Loucy (cell line): ENCODE data around the gene SASH1.

Source experiments
- H2AFZ ChIP-seq: fragments of 200-600 bp; sonication (generic); 2 replicates; pipeline ENCODE4 v1.6.0; 2016; ENCODE audit warnings: antibody characterized with exemption, mild to moderate bottlenecking, low read length, moderate library complexity
- H3F3A ChIP-seq: fragments of 200-600 bp; 2 replicates; pipeline ENCODE4 v1.6.0; 2016; ENCODE audit warnings: antibody characterized with exemption, low read depth, mild to moderate bottlenecking
- H3K27me3 ChIP-seq: fragments of 200-600 bp; sonication (generic); 2 replicates; pipeline ENCODE4 v1.6.1; 2014; ENCODE audit warnings: low read length, mild to moderate bottlenecking; ENCODE audit not compliant: insufficient read depth, poor library complexity, severe bottlenecking
- H3K36me3 ChIP-seq: fragments of 200-600 bp; sonication (generic); 2 replicates; pipeline ENCODE4 v1.6.1; 2016; ENCODE audit warnings: low read length; ENCODE audit not compliant: insufficient read depth
- H3K4me1 ChIP-seq: fragments of 200-600 bp; sonication (generic); 2 replicates; pipeline ENCODE4 v1.5.1; 2014; ENCODE audit warnings: low read length, mild to moderate bottlenecking; ENCODE audit not compliant: insufficient read depth, poor library complexity, severe bottlenecking
- H3K4me2 ChIP-seq: fragments of 200-600 bp; sonication (generic); 2 replicates; pipeline ENCODE4 v1.6.0; 2014; ENCODE audit warnings: antibody characterized with exemption, low read length, low read depth, mild to moderate bottlenecking; ENCODE audit not compliant: poor library complexity, severe bottlenecking
- H3K4me3 ChIP-seq: fragments of 200-600 bp; sonication (generic); 2 replicates; pipeline ENCODE4 v1.5.1; 2014; ENCODE audit warnings: low read length, mild to moderate bottlenecking, mixed read lengths; ENCODE audit not compliant: poor library complexity, severe bottlenecking
- H3K79me2 ChIP-seq: fragments of 200-600 bp; sonication (generic); 2 replicates; pipeline ENCODE4 v1.6.1; 2014; ENCODE audit warnings: low read length; ENCODE audit not compliant: insufficient read depth
- H3K9ac ChIP-seq: fragments of 200-600 bp; sonication (generic); 2 replicates; pipeline ENCODE4 v1.6.0; 2014; ENCODE audit warnings: mild to moderate bottlenecking, low read depth, low read length, moderate library complexity; ENCODE audit not compliant: poor library complexity, severe bottlenecking
- H3K9me2 ChIP-seq: fragments of 200-600 bp; sonication (generic); replicated peaks from 2 replicates; pipeline ENCODE4 v1.6.1; 2016; ENCODE audit warnings: low read depth, low read length, mixed read lengths
- H3K9me3 ChIP-seq: fragments of 200-600 bp; sonication (generic); 2 replicates; pipeline ENCODE4 v1.6.1; 2014; ENCODE audit warnings: mild to moderate bottlenecking, antibody characterized with exemption, low read length, low read depth; ENCODE audit not compliant: insufficient read depth
- H4K20me1 ChIP-seq: fragments of 200-600 bp; sonication (generic); 2 replicates; pipeline ENCODE4 v1.6.0; 2014; ENCODE audit warnings: antibody characterized with exemption, low read length, mild to moderate bottlenecking; ENCODE audit not compliant: insufficient read depth, poor library complexity, severe bottlenecking
- EZH2phosphoT487 ChIP-seq: fragments of 200-600 bp; IDR thresholded peaks from 2 replicates; pipeline ENCODE4 v1.6.1; 2018; ENCODE audit warnings: antibody characterized with exemption, mild to moderate bottlenecking, moderate library complexity, borderline replicate concordance
- TF ChIP-seq, protein P1 (sequence below): fragments of 200-600 bp; sonication (generic); conservative IDR thresholded peaks from 2 replicates; pipeline ENCODE4 v1.5.1; 2014; ENCODE audit warnings: mild to moderate bottlenecking, antibody characterized with exemption, low read length

The SASH1 gene

GRCh38 chr6:148518511-148519156 lies 176.0 kb downstream of the SASH1 start:
- Histone ChIP-seq H3K36me3 (no peaks in the 10 kb centered on the region), H3K9me3 (no peaks in the 10 kb centered on the region), H3K4me1 (no peaks in the 10 kb centered on the region), H3K27me3 (no peaks in the 10 kb centered on the region), H3K9me2 (no peaks in the 10 kb centered on the region), H3K9ac (no peak overlapping the region), H3K79me2 (no peaks in the 10 kb centered on the region), H4K20me1 (no peaks in the 10 kb centered on the region), H3F3A (no peaks in the 10 kb centered on the region), H2AFZ (no peak overlapping the region), H3K4me2 (no peak overlapping the region), H3K4me3 (no peak overlapping the region)
- TF ChIP-seq, protein P1, sequence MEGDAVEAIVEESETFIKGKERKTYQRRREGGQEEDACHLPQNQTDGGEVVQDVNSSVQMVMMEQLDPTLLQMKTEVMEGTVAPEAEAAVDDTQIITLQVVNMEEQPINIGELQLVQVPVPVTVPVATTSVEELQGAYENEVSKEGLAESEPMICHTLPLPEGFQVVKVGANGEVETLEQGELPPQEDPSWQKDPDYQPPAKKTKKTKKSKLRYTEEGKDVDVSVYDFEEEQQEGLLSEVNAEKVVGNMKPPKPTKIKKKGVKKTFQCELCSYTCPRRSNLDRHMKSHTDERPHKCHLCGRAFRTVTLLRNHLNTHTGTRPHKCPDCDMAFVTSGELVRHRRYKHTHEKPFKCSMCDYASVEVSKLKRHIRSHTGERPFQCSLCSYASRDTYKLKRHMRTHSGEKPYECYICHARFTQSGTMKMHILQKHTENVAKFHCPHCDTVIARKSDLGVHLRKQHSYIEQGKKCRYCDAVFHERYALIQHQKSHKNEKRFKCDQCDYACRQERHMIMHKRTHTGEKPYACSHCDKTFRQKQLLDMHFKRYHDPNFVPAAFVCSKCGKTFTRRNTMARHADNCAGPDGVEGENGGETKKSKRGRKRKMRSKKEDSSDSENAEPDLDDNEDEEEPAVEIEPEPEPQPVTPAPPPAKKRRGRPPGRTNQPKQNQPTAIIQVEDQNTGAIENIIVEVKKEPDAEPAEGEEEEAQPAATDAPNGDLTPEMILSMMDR, result no peak
- no peak for TF ChIP-seq EZH2phosphoT487

DNA sequence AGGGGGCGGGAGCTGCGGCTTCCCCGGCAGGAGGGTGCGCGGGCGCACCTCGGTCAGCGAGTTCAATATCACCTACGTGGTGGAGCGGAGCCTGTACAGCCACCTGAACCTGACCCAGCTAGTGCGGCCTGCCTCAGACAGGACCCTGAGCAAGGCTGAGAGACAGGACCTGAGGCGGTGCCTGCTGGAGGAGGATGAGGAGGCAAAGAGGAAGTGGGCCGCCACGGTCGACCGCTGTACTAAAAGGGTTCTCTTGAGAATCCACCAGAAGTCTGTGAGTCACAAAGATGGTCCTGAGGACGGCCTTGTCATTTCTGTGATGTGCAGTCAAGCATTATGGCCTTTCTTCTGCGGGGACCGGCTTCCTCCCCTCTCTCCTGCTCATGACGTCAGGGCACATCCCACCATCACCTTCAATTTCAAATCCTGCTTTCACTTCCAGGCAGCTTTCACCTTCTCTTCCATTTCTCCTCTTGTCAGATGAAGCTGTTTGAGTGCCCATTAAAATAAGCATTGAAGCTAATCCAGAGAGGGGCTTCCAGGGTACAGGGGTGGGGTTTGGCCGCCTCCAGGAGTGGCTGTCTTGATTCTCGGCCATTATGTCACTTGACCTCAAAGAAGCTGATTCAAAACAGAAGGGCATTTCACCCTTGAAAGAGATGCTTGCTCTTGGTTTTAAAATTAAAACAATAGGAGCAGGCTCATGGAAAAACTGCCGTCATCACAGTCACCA lies 177.6 kb downstream of the SASH1 start:
- Histone ChIP-seq H3K27me3 (no peaks in the 10 kb centered on the region), H4K20me1 (no peaks in the 10 kb centered on the region), H3F3A (no peaks in the 10 kb centered on the region), H3K4me1 (no peaks in the 10 kb centered on the region), H3K9me3 (no peaks in the 10 kb centered on the region), H3K9ac (no peak overlapping the region), H3K4me3 (no peak overlapping the region), H3K36me3 (no peaks in the 10 kb centered on the region), H3K9me2 (no peaks in the 10 kb centered on the region), H3K4me2 (no peak overlapping the region), H3K79me2 (no peaks in the 10 kb centered on the region), H2AFZ (no peak overlapping the region)
- TF ChIP-seq, protein P1, result no peak
- no peak for TF ChIP-seq EZH2phosphoT487

GRCh38 chr6:148521158-148521557 lies 178.5 kb downstream of the SASH1 start:
- no peaks in the 10 kb centered on the region for H3K9me3 ChIP-seq
- no peak for TF ChIP-seq EZH2phosphoT487
- TF ChIP-seq, protein P1, result no peak
- H4K20me1 ChIP-seq, result no peaks in the 10 kb centered on the region
- no peak overlapping the region for H3K4me2 ChIP-seq
- H2AFZ ChIP-seq, result no peak overlapping the region
- no peaks in the 10 kb centered on the region for H3F3A ChIP-seq
- H3K9ac ChIP-seq, result no peak overlapping the region
- H3K4me1 ChIP-seq, result no peaks in the 10 kb centered on the region
- no peak overlapping the region for H3K4me3 ChIP-seq
- H3K27me3 ChIP-seq, result no peaks in the 10 kb centered on the region
- H3K79me2 ChIP-seq, result no peaks in the 10 kb centered on the region
- H3K9me2 ChIP-seq, result no peaks in the 10 kb centered on the region
- H3K36me3 ChIP-seq, result no peaks in the 10 kb centered on the region
